ENCODE data around the gene TERC. TPM values are rescaled to one million over a fixed set of nuclear protein-coding genes. Genes with fewer than 3 reads are reported as not detected.

Gene TERC
- total RNA-seq, 2 experiments from 2014 or later = 15.9 to 143 TPM

GRCh38 chr3:169804681-169805080, 39.8 kb upstream of the TERC start:
- CTCF ChIA-PET (ENCODE audit: unreplicated experiment) = no interaction called here
- no peaks in the 10 kb centered on the region for H3K9me2 ChIP-seq (ENCODE audit: insufficient read depth, low read length)
- no peaks in the 10 kb centered on the region for H3K36me3 ChIP-seq (ENCODE audit: insufficient read depth, low read length)
- intact Hi-C loops (cut with micrococcal nuclease; ENCODE audit: unreplicated experiment) = no loop called here
- DNase-seq (ENCODE audit: low spot score) = no peak
- H3K4me1 ChIP-seq (ENCODE audit: insufficient read depth, low read length, poor library complexity, severe bottlenecking) = peaks cover 8% of the 10 kb centered on the region
- no peak overlapping the region for H3K4me2 ChIP-seq (ENCODE audit: low read length)
- H3K79me2 ChIP-seq (ENCODE audit: insufficient read depth, low read depth, low read length) = no peaks in the 10 kb centered on the region
- no peaks in the 10 kb centered on the region for H3K9me3 ChIP-seq (ENCODE audit: low read length)
- POLR2A ChIA-PET = interaction anchor here (0.6 kb wide), 1 partner anchor 44 kb away, joined by 3 read pairs; no protein-coding TSS in a partner anchor
- H3K27ac ChIP-seq (ENCODE audit: low read depth, low read length, poor library complexity, severe bottlenecking) = no peak overlapping the region
- no TSS peak for BruUV-seq (replicated peaks)
- no peak for TF ChIP-seq CTCF (conservative IDR thresholded peaks at IDR 0.05; ENCODE audit: low read length)
- TF ChIP-seq EZH2phosphoT487 (IDR thresholded peaks at IDR 0.05; ENCODE audit: borderline replicate concordance, low read depth, low read length) = no peak
- H3K4me3 ChIP-seq (ENCODE audit: low read depth, low read length, poor library complexity, severe bottlenecking) = no peak overlapping the region
- H4K20me1 ChIP-seq (ENCODE audit: insufficient read depth, low read length) = no peaks in the 10 kb centered on the region
- no peak overlapping the region for H2AFZ ChIP-seq (ENCODE audit: low read length)

GRCh38 chr3:169792359-169792758, 27.5 kb upstream of the TERC start:
- H3K36me3 ChIP-seq (ENCODE audit: insufficient read depth, low read length) = peaks cover 52% of the 10 kb centered on the region
- intact Hi-C loops (cut with micrococcal nuclease; ENCODE audit: unreplicated experiment) = no loop called here
- H4K20me1 ChIP-seq (ENCODE audit: insufficient read depth, low read length) = no peaks in the 10 kb centered on the region
- no peak overlapping the region for H3K4me2 ChIP-seq (ENCODE audit: low read length)
- CTCF ChIA-PET (ENCODE audit: unreplicated experiment) = no interaction called here
- no TSS peak for BruUV-seq (replicated peaks)
- no peak for TF ChIP-seq CTCF (conservative IDR thresholded peaks at IDR 0.05; ENCODE audit: low read length)
- TF ChIP-seq EZH2phosphoT487 (IDR thresholded peaks at IDR 0.05; ENCODE audit: borderline replicate concordance, low read depth, low read length) = no peak
- H3K27ac ChIP-seq (ENCODE audit: low read depth, low read length, poor library complexity, severe bottlenecking) = no peak overlapping the region
- no peak for DNase-seq (ENCODE audit: low spot score)
- no peaks in the 10 kb centered on the region for H3K4me1 ChIP-seq (ENCODE audit: insufficient read depth, low read length, poor library complexity, severe bottlenecking)
- H3K4me3 ChIP-seq (ENCODE audit: low read depth, low read length, poor library complexity, severe bottlenecking) = no peak overlapping the region
- POLR2A ChIA-PET = no interaction called here
- no peaks in the 10 kb centered on the region for H3K9me2 ChIP-seq (ENCODE audit: insufficient read depth, low read length)
- H3K9me3 ChIP-seq (ENCODE audit: low read length) = no peaks in the 10 kb centered on the region
- H2AFZ ChIP-seq (ENCODE audit: low read length) = no peak overlapping the region
- H3K79me2 ChIP-seq (ENCODE audit: insufficient read depth, low read depth, low read length) = no peaks in the 10 kb centered on the region

GRCh38 chr3:169790687-169791429, 26.0 kb upstream of the TERC start:
- CTCF ChIA-PET (ENCODE audit: unreplicated experiment) = no interaction called here
- TF ChIP-seq EZH2phosphoT487 (IDR thresholded peaks at IDR 0.05; ENCODE audit: borderline replicate concordance, low read depth, low read length) (no peak), CTCF (conservative IDR thresholded peaks at IDR 0.05; ENCODE audit: low read length) (no peak)
- H4K20me1 ChIP-seq (ENCODE audit: insufficient read depth, low read length) = no peaks in the 10 kb centered on the region
- no peak overlapping the region for H3K27ac ChIP-seq (ENCODE audit: low read depth, low read length, poor library complexity, severe bottlenecking)
- no peak for DNase-seq (ENCODE audit: low spot score)
- H3K79me2 ChIP-seq (ENCODE audit: insufficient read depth, low read depth, low read length) = no peaks in the 10 kb centered on the region
- no peak overlapping the region for H3K4me3 ChIP-seq (ENCODE audit: low read depth, low read length, poor library complexity, severe bottlenecking)
- no peaks in the 10 kb centered on the region for H3K9me2 ChIP-seq (ENCODE audit: insufficient read depth, low read length)
- no peak overlapping the region for H3K4me2 ChIP-seq (ENCODE audit: low read length)
- intact Hi-C loops (cut with micrococcal nuclease; ENCODE audit: unreplicated experiment) = no loop called here
- no TSS peak for BruUV-seq (replicated peaks)
- POLR2A ChIA-PET = interaction anchor here (0.7 to 1.0 kb wide), 2 partner anchors 11 to 19 kb away, joined by 3 to 4 read pairs; no protein-coding TSS in a partner anchor
- no peak overlapping the region for H2AFZ ChIP-seq (ENCODE audit: low read length)
- peaks cover 67% of the 10 kb centered on the region for H3K36me3 ChIP-seq (ENCODE audit: insufficient read depth, low read length)
- H3K4me1 ChIP-seq (ENCODE audit: insufficient read depth, low read length, poor library complexity, severe bottlenecking) = no peaks in the 10 kb centered on the region
- no peaks in the 10 kb centered on the region for H3K9me3 ChIP-seq (ENCODE audit: low read length)

All from OCI-LY7 (cell line).